HG03159 (cell line): ENCODE data around the gene ZBTB14.

Source experiments
- ATAC-seq: cut with Tn5 transposase; IDR thresholded peaks from one replicate; pipeline ENCODE4 v1.9.1; 2021; ENCODE audit warnings: mild to moderate bottlenecking, moderate library complexity; ENCODE audit not compliant: unreplicated experiment

ZBTB14 gene, protein sequence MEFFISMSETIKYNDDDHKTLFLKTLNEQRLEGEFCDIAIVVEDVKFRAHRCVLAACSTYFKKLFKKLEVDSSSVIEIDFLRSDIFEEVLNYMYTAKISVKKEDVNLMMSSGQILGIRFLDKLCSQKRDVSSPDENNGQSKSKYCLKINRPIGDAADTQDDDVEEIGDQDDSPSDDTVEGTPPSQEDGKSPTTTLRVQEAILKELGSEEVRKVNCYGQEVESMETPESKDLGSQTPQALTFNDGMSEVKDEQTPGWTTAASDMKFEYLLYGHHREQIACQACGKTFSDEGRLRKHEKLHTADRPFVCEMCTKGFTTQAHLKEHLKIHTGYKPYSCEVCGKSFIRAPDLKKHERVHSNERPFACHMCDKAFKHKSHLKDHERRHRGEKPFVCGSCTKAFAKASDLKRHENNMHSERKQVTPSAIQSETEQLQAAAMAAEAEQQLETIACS

DNA sequence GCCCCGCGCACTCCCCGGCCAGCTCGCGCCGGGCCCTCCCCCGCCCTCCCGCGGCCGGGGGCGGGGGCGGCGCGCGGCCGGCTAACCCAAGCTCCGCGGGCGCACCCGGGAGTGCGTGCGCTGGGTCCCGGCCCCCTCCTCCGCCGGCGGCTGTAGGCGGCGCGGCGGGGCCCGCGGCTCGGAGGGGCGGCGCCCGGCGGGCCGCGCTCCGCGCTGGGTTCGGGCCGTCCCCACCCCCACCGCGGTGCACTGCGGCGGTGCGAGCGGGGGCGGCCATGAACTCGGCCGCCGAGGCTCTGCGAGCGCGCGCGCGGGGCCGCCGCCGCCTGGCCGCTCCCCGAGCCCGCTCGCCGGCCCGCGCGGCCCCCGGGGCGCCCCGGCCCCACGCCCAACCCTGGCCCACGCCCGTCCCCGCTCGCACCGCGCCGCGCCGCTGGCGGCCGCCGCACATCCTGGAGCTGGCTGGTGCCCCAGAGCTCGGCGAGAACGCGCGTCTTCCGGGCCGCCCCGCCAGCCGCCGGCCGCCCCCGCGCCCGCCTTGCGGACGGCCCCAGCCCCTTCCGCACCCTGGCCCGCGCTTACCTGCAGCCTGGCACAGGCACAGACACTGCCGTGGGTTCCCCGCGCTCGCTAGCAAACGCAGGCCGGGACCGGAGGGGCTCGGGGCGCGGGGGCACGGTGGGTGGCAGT lies at the start of gene ZBTB14:
TSS of gene ZBTB14 (minus strand) at position 496 of the 690 bp plus-strand sequence. CDS start 2,480 bp downstream, outside the sequence.
- peak; percentile 35 for ATAC-seq

DNA sequence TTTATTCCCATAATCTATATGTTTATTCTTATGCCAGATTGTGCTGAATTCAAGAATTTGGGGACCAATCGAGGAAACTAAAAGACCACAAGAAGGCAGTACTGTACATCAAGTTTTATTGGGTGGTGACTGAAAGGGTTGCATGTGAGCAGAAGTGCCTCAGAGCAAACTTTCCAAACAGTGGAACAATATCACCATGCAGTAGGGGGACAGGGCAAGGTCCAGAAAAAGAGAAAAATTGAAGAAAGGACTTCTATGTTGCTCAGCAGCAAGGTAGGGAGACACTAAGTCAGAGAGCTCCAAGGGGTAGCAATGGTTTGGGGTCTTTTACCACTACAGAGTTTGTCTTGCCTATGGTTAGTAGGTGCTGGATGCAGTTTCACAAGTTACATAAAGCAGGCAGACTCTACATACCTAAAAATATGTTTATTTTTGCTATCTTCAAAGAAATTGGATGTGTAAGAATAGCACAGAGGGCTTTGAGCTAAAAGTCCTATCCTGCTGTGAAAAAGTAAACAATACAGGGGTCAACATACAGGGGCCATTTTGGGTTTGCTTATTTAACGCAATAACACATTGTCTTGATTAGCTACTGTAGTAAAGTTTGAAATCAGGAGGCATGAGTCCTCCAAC lies 43.8 kb upstream of the ZBTB14 start:
- ATAC-seq, result no peak

DNA sequence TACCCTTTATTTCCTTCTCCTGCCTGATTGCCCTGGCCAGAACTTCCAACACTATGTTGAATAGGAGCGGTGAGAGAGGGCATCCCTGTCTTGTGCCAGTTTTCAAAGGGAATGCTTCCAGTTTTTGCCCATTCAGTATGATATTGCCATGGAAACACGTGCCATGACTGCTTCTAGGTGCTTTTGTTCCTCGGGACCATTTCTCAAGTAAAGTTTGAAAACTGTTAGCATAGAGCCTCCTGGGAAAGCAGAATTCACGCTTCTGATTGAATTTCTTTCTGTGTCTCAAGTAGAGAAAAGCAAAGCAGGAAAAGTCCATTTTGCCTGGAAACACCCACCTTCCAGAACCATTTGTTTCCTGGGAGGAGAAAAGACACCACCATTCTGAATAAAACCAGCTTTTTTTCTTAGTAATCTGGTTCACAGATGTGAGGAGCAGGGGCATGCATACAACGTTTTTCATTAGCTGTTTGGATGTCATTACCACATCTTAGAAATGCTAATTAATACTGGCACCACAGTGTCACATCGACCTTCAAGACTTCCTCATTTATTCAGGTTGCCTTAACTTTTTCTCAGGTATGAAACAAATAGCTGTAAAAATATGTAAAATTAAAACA lies 39.0 kb upstream of the ZBTB14 start:
- no peak for ATAC-seq

DNA sequence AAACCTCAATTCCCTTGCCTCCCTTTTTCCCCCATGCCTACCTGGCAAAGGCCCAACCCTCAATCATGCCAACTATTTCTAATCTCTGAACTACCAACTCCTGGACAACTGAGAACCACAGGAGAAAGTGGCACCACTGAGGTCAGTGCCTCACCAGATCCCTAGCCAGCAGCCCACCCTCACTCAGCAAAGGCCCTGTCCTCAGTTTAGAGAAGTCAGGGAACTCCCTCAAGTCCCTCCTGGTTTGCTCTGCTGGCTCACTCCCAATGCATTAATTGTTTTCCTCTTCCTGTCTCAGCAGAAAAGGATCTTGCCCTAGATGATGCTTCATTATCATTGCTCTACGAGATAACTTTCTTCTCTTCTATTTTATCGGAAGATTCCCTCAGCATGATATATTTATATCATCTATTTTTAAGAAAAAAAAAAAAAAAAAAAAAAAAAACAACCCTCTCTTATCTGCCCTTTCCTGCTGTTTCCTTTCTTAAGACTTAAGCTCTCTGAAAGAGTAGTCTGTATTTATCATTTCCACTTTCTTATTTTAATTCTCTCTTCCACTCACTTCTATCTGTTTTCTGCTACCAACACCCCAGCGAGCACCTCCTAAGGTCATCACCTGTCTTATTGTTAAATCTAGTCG lies 22.7 kb upstream of the ZBTB14 start:
- no peak for ATAC-seq

DNA sequence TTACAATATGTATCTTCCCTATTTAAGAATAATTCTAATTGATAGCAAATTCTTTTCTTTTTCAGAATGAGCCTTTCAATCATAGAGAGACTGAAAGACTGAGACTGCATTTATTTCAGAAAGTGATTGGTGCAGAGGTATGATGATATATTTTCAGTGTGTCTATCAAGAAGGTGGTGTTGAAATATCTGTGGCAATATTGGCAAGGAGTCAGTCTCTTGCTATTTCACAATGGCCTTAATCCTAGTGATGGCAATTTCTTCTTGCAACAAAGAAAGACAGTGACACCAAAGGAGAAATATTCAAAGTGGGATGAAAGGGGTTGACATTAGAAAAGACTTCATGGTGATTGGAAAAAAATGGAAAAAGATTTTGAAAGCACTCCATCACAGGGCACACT lies 21.7 kb upstream of the ZBTB14 start:
- ATAC-seq, result no peak

DNA sequence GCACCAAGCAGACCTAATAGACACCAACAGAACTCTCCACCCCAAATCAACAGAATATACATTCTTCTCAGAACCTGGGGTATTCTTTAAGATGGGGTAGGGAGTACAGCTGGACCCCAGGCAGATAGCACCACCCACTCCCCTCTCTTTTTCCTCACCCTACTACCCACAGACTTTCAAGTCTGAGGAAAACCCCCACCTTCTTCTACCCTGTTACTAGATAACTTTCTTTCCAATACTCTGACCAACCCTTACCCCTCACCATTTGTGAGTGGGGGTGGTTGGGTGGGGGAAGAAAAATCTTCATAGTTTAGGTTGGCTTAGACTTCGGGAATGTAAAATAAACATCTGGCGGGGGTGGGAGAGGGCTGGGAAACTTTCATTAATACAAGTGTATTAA lies 20.3 kb upstream of the ZBTB14 start:
- ATAC-seq, result no peak

DNA sequence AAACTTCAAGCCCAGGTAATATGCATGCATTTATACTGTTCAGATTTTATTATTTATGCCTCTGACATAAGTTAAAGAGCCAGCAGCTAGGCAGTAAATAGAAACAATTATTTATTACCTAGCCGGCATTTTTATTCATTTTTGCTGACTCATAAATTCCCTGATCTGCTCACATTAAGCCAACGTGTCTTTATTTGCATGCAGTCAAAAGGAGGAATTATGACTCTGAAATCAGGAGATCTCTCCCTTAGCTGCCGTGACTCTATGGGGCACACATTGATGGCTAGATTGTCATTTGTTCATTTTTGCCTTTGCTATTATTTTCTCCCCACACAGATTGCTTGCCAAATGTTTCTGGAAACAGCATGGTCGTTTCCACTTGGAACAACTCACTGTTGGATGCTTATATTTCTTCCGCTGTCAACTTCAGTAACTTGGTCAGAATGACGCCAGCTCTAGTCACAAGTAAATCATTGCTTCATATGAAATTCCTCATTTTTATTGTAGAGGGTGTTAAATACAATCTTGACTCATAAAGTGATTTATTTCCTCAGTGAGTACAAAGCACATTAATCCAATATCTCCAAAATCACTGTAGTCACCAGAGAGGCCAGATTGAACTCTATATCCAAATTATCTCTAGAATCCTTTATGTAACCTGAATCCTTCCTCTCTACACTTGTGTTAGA lies 15.9 kb upstream of the ZBTB14 start:
- ATAC-seq, result no peak

DNA sequence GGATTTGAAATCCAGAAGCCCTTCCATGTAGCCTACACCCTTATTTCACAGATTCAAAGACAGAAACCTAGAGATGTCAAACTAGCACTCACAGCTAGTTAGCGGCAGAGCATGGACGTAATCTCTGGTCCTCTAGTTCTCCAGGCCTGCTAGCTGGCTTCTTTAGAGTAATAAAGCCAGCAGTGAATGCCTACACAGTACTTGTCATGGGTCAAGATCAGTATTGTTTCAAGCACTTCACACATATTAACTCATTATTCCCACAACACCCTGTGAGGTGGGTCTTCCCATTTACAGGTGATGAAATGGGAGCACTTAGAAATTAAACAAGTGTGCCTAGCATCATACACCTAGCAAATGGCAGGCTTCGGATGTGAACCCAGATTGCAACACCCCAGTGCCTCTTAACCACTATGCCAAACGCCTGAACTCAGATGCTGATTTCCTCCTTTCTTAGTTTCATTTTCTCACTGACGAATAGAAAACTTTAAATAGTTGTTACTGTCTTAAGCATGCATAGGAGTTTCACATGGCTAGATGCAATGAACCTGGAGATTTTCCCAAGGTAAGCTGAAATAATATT lies 14.5 kb upstream of the ZBTB14 start:
- peak; percentile 96 for ATAC-seq

DNA sequence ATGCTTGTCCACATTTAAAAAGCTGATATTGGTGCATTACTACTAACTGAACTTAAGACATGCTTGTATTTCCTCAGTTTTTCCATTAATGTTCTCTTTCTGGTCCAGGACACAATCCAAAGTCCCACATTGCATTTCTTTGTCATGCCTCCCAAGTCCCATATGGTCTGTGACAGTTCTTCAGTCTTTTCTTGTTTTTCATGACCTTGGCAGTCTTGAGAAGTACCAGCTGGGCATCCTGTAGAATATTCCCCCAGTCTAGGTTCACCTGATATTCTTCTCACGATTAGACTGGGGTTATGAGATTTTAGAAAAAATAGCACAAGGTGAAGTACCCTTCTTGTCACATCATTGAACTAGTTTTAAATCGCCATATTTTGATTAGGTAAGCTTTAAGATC lies 10.3 kb upstream of the ZBTB14 start:
- no peak for ATAC-seq

DNA sequence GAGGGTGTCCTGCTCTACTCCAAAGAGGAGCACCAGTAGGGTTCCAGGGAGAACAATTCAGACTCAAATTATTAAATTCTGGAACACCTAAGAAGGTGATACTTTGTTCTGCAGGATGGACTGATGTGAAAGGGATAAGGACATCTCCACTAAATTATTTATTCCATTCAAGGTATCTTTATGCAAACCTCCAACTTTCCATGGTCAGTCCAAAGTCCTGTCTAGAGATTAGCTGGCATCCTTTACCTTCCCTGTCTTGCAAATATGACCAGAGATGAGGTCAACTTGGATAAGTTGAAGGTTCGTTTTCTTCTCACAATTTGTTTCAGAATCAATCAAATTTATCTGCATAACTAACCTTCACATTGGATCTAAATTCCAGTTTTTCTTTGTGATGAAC lies 8.7 kb upstream of the ZBTB14 start:
- no peak for ATAC-seq

DNA sequence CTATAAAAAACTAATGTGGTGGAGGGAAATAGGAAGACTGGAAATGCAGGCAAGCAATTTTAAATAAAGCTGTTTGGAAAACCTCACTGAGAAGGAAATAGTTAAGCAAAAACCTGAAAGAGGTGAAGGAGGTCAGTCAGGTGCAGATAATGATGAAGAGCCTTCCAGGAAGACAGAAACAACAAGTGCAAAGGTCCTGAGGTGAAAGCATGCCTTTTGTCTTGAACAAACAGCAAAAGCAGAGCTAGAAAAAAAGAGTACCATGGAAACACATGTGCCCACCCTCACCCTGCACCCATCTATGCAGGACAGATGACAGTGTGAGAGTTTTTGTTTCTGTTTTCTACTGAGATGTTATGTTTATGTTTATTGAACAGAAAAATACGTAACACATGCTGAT lies 8.1 kb upstream of the ZBTB14 start:
- ATAC-seq, result no peak

DNA sequence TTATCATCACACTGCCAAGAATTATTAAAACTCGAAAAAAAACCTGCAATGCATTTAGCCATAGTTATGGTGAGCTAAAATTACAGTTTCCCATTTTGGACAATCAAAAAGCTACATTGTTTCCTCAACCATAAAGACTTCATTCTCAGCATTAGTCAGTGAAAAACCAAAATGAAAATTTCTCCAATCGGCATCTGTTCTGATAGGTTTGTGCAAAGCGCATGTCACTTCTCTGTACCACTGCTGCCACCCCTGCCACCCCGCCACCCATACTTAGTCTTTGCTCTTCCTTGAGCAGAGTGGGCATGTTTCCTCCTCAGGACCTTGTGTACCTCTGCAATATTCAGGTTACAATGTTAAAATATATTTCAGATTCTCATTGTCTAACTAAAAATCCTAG lies 7.1 kb upstream of the ZBTB14 start:
- no peak for ATAC-seq

DNA sequence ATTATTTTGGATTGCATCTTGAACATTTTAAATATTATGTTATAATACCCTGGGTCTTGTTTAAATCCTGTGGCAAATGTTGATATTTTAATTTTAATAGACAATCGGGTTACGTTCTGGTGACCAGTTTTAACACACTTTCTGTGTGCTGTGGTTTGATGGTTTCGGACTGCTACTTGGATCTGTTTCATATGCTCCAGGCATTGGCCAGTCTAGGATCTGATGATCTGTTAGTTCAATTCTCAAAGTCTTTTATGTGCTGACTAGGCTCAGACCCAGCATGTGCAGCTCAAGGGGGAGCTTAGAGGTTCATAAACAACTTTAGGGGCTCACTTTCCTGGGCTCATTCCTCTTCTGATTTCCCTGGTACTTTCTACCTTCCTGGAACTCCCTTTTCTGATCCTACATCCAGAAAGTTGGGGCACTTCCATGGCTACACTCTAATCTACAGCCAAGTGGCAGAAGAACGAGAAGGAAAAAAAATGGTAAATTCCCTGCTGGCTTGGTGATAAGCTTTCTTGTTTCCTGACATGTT lies 5.0 kb upstream of the ZBTB14 start:
- no peak for ATAC-seq

DNA sequence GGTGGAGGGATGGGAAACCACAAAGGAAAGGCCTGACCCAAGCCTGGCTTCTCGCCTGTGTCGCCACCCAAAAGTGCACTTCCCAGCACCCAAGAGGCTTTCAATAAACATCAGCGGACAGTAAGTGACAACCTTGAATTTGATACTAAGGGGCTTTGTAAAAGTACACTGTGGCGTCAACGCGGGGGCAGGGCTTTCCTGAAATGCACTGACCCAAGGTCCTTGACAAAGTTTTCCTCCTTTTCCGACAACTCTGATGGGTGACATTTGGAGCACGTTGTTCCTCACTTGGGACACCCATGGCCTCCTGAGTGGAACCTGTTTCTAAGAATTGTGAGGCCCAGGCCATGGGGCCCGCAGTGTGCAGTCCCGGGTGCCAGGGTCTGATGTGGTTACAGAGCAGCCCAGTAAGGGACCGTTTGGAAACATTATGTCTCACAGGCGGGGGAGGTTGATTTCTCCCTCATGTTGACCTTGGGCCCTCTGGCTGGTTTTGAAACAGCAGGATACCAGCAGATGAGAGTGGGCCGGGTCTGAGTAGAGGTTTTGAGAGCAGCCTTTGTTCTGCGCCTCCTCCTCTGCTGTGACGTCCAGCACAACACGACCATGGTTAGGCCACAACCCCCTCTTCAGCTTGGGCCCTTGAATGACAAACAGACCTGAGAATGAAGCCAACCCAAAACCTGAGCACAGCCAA lies 2.8 kb upstream of the ZBTB14 start:
- no peak for ATAC-seq

DNA sequence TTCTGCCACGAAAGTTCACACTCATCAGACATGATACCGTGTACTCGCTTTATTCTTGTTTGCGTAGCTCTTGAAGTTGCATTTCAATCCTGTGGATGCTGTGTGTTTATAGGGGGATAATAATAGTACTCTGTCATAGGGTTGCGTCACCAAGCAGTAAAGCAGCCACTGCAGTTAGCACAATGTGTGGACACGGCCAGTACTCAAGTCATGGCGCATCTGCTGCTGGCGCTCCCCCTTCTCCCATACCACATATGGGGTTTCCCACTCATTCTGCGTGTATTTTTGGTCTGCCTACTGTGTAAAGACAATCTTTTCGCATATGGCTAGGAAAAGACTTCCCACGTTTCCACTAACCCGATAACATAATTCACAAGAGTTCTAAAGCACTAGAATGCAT lies 2.1 kb upstream of the ZBTB14 start:
- no peak for ATAC-seq

DNA sequence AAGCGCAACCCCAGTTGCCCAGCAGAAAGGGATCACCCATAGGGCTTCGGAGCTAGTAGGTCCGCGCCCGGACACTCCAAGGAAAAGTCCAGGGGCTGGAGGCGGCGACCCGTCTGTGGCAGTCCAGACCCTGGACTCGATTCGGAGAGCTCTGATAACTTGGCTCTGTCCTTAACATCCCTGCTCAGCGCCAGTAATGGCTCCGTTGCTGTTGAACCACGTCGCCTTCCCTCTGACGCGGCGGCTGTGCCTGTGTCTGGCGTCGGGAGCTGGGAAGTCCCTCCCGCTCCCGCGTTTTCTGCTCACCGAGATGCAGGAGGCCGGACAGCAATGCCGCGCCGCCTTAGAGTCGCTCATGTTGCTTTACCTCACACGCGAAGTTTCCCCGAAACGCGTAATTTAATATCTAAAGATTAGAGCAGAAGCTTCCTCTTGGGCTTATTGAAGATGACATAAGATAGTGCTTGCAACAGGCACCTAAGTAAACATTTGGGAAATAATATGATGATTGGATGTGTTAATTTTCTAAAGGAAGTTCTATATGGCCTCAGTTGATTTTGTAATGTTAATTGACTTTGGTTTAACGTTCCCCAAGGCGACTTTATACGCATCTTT lies 1.3 kb upstream of the ZBTB14 start:
- ATAC-seq, result peak; percentile 7

DNA sequence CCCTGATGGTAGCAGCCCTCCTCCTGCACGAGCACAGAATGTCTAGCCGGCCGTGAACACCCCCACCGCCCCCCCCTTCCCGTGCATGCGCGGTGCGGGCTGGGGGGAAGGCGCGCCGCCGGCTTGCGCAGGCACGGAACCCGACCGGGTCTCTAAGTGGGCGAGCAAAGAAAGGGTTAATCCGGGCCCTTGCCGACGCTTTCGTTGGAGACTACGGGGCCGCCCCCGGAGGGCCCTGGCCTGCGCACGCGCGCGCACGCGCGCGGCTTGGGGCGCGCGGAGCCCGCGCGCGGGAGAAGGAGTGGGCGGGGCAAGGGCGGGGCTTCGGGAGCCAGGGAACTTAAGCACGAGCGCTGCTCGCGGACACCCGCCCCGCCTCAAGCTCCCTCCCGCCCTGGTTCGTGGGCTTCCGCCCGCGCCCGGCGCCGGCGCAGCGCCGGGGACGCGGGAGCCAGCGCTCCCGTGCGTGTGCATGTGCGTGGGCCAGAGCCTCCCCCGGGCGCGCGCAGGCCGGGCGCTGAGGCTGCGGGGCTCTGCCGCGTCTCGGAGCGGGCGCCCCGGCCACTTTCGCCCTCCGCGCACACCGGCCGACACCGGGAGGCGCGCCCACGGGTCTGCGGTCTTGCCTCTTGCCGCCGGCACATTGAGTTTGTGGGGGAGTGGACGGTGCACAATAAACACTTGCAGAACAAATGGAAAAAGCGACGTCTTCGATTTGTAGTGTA lies 617 bp upstream of the ZBTB14 start:
- peak; percentile 71 for ATAC-seq
